Loucy (cell line): Measurements from ENCODE around the gene ANAPC16.

Experiments used
- EZH2phosphoT487 ChIP-seq: fragments of 200-600 bp; IDR thresholded peaks from 2 replicates; pipeline ENCODE4 v1.6.1; 2018; ENCODE audit warnings: antibody characterized with exemption, mild to moderate bottlenecking, moderate library complexity, borderline replicate concordance
- TF ChIP-seq, protein P1 (sequence below): fragments of 200-600 bp; sonication (generic); conservative IDR thresholded peaks from 2 replicates; pipeline ENCODE4 v1.5.1; 2014; ENCODE audit warnings: mild to moderate bottlenecking, antibody characterized with exemption, low read length

DNA sequence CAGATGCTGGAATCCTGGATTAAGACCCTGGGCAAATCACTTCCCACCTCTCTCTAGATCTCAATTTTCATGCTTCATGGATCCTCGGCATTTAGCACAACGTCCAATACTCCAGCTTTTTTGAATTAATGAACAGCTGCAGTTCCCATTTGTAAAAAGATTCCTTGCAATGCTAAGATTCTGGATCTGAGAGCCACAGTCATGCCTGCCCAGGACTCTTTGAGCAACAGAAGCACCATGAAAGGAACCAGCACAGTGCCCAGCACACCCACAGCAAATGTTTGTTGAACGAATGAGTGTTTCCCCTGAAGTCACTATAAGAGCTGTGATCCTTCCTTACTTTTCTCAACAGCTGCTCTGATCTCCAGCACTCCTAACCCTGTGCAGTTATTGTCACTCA is 37.2 kb downstream of the ANAPC16 start:
- TF ChIP-seq, protein P1, sequence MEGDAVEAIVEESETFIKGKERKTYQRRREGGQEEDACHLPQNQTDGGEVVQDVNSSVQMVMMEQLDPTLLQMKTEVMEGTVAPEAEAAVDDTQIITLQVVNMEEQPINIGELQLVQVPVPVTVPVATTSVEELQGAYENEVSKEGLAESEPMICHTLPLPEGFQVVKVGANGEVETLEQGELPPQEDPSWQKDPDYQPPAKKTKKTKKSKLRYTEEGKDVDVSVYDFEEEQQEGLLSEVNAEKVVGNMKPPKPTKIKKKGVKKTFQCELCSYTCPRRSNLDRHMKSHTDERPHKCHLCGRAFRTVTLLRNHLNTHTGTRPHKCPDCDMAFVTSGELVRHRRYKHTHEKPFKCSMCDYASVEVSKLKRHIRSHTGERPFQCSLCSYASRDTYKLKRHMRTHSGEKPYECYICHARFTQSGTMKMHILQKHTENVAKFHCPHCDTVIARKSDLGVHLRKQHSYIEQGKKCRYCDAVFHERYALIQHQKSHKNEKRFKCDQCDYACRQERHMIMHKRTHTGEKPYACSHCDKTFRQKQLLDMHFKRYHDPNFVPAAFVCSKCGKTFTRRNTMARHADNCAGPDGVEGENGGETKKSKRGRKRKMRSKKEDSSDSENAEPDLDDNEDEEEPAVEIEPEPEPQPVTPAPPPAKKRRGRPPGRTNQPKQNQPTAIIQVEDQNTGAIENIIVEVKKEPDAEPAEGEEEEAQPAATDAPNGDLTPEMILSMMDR: no peak
- no peak for TF ChIP-seq EZH2phosphoT487
